ENCODE data around the gene PRAC2.

DNA sequence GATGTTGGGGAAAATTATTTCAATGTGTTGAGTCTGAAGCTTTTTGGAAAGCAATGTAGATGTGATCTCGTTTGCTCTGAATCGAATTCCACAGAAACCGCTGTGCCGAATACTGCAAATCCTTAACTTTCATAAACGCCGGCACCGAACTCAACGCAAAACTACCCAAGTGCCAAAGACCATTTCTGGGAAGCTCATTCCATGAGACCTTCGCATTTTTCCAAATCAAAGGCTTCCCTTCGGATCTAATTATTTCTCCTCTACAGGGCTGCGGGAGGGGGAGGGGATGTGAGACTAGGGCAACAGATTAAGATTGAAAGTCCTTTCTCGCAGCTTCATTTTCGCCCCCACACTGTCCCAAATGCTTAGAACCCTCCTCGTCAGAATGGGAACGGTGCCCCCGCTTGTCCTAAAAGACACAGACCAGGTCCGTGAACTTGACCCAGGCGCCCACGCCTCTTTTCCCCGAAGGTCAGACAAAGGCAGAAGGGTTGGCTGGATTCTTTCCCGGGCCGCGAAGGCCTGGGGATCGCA lies 4.7 kb upstream of the PRAC2 start:
- no peak for TF ChIP-seq POLR2A (IDR thresholded peaks at IDR 0.05; ENCODE audit: low read length)
- TF ChIP-seq GATA1 (IDR thresholded peaks at IDR 0.05; ENCODE audit: low read depth, low read length): no peak
